ENCODE data around the gene AHI1. TPM values are rescaled to one million over a fixed set of nuclear protein-coding genes. Genes with fewer than 3 reads are reported as not detected.
A peak's percentile ranks its signal among the peaks of the same experiment; 100 is the strongest.

The AHI1 gene
- total and polyA plus RNA-seq, 2 of the 13 experiments (the other 11 are each of a cell fraction or from before 2014, with no cell fraction given), result 7.2 to 18.6 TPM

GRCh38 chr6:135434095-135434494, 63.4 kb downstream of the AHI1 start (continued):
- no peak for TF ChIP-seq ZNF12 (CRISPR knock-in tag; IDR thresholded peaks at IDR 0.05)
- no peak for TF ChIP-seq KLF15 (CRISPR knock-in tag; IDR thresholded peaks at IDR 0.05; ENCODE audit: borderline replicate concordance)
- no peak for TF ChIP-seq ZNF274 (CRISPR knock-in tag; IDR thresholded peaks at IDR 0.05)
- TF ChIP-seq ATF3 (CRISPR knock-in tag; IDR thresholded peaks at IDR 0.05), result no peak
- no peak for TF ChIP-seq HOXA5 (CRISPR knock-in tag; IDR thresholded peaks at IDR 0.05)
- no peak for TF ChIP-seq ZNF10 (CRISPR knock-in tag; IDR thresholded peaks at IDR 0.05; ENCODE audit: borderline replicate concordance, low read depth)
- TF ChIP-seq MIXL1 (CRISPR knock-in tag; IDR thresholded peaks at IDR 0.05), result no peak

GRCh38 chr6:135428078-135428477, 69.5 kb downstream of the AHI1 start:
- Histone ChIP-seq H3K4me2 (ENCODE audit: low read depth, low read length) (no peak overlapping the region), H3K9me3 (ENCODE audit: low read length) (no peaks in the 10 kb centered on the region), H3K9ac (ENCODE audit: insufficient read depth, low read depth, low read length) (no peak overlapping the region), H3K27me3 (ENCODE audit: control insufficient read depth in 1 of 2, insufficient read depth in 2 of 2, low read length in 2 of 2) (no peaks in the 10 kb centered on the region), H2AFZ (ENCODE audit: low read length) (no peak overlapping the region), H3K79me2 (ENCODE audit: insufficient read depth, low read length) (no peaks in the 10 kb centered on the region), H3K4me3 (replicated peaks in 1 of 3; ENCODE audit: insufficient read depth in 1 of 3, low read depth in 2 of 3, low read length in 3 of 3) (no peak overlapping the region), H3K36me3 (replicated peaks in 1 of 2; ENCODE audit: control insufficient read depth in 1 of 2, insufficient read depth in 2 of 2, low read length in 2 of 2) (no peaks in the 10 kb centered on the region), H4K20me1 (ENCODE audit: insufficient read depth, low read length) (no peaks in the 10 kb centered on the region), H3K4me1 (ENCODE audit: insufficient read depth, low read length) (peaks cover 24% of the 10 kb centered on the region), H3K27ac (ENCODE audit: extremely low read length, insufficient read depth, low read length) (no peak overlapping the region)
- DNase-seq (ENCODE audit: low spot score) (no peak), ATAC-seq (no peak), FAIRE-seq (no peak)
- TF ChIP-seq E2F5 (CRISPR knock-in tag; conservative IDR thresholded peaks at IDR 0.05) (no peak), MAFF (IDR thresholded peaks at IDR 0.05; ENCODE audit: low read depth, low read length) (peak; percentile 51; the same call in 1 of the 2 replicates), ZNF841 (CRISPR knock-in tag; IDR thresholded peaks at IDR 0.05; ENCODE audit: borderline replicate concordance) (no peak), SYNCRIP (IDR thresholded peaks at IDR 0.05; ENCODE audit: insufficient read depth, low read depth, low read length) (no peak), JDP2 (CRISPR knock-in tag; IDR thresholded peaks at IDR 0.05; ENCODE audit: borderline replicate concordance) (no peak), MAFK (conservative IDR thresholded peaks at IDR 0.05 in 1 of 2, IDR thresholded peaks at IDR 0.05 in 1 of 2; ENCODE audit: low read length in 2 of 2) (peak; percentile 7 to 55; a peak in 2 of 4 replicates), ZNF510 (CRISPR knock-in tag; IDR thresholded peaks at IDR 0.05; ENCODE audit: low read depth) (no peak), ZSCAN31 (CRISPR knock-in tag; IDR thresholded peaks at IDR 0.05; ENCODE audit: low read depth) (no peak)
- intact Hi-C loops (cut with micrococcal nuclease; ENCODE audit: unreplicated experiment) (no loop called here), in situ Hi-C loops (cut with HindIII; ENCODE audit: extremely low pct_ligation_motif_present, low pct_unique_long_range_greater_than_20kb) (no loop called here)
- ChIA-PET CTCF (ENCODE audit: low intra/inter-chr PET ratio, low total read pairs) (no interaction called here), POLR2A (no interaction called here)
- WGBS (ENCODE audit: low lambda C conversion rate), result 93% methylated on average over 2 of the region's 2 CpGs
- no TSS peak for BruUV-seq (replicated peaks)
